Pulmonary artery endothelial cell (primary cell): ENCODE measurements around the gene UGT1A3. TPM values are rescaled to one million over a fixed set of nuclear protein-coding genes. Genes with fewer than 3 reads are reported as not detected.
"Not testable (repeated sequence)": the region's sequence is repeated elsewhere in the genome, so short reads cannot be mapped to it uniquely, and the experiment has no call there.

Source experiments
- DNase-seq: peaks from one replicate; pipeline ENCODE4 v3.0.0-alpha.2; 2011; ENCODE audit warnings: low read depth, low spot score
- total RNA-seq: library from RNA; depleted of rRNA; stranded (reverse); fragments of >200 nt; gene quantifications from 2 replicates; pipeline ENCODE4 v1.2.3, GENCODE V29; 2014

The UGT1A3 gene
- total RNA-seq, result not detected in 2 replicates

DNA sequence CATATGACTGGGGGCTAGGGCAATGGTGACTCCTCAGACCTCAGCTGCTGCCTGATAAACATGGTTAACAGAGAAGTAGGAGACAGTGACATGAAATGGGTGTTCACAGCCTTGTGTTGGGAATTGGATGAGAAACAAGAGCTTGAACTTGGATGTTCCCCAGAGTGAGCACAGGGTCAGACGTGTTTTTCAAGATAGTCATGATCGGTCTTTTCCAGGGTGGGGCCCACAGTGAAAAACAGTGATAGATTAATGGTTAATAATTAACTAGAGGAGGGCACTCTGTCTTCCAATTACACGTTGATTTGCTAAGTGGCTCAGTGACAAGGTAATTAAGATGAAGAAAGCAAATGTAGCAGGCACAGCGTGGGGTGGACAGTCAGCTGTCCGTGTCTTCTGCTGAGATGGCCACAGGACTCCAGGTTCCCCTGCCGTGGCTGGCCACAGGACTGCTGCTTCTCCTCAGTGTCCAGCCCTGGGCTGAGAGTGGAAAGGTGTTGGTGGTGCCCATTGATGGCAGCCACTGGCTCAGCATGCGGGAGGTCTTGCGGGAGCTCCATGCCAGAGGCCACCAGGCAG lies at the start of gene UGT1A3:
TSS of gene UGT1A3 (plus strand) at position 320 of the 579 bp plus-strand sequence. CDS start at position 405, 85 bp downstream.
- no peak for DNase-seq

DNA sequence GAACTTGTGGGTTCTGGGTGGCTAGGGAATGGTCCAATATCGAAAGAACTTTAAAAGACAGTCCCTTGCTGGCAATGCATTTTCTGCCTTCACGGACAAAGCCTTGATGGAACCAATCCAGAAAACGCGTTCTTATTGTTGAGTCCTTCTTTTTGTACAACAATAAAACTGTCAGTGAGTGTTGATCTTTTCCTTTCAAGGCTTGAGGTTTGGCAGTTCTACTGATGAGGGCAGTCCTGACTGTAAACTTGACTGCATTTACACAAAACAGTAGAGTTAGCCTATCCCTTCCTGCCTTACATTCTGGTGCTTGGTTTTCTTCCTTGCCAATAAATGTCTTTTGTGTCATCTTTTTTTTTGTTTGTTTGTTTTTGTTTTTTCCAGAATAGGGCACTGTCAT lies 49.6 kb upstream of the UGT1A3 start:
- DNase-seq, result no peak

DNA sequence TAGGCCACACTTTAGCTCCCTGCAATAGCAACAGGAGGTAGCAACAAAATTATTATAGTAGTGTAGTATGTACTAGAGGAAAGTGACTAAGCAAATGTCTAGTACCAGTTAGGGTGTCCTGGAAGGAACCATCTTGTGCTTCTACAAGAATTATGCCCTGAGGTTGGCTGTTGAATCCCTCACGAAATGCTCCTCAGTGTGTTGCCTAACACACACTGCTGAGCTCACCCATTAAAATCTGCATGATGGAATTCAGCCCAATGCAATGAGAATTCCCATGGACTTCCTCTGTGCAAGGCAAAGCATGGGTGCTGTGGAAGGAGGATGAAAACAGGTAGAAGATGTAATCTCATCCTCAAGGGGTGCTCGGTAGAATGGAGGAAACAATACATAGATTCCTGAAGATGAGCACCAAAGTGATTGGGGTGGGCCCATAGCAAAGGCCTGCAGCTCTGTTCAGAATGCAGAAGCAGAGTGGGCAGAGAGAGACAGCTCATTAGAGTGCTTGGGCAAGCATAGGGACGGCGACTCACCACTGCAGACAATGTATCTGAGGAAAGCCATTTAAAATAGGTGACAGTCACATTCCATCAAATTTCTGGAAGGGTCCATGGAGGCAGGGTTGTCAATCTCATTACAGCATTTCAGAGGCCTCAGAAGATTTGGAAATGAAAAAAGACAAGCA lies 48.3 kb upstream of the UGT1A3 start:
- no peak for DNase-seq

- DNase-seq, result no peak
These were observed 47.2 kb upstream of the UGT1A3 start, which contains the start of gene UGT1A7 for GRCh38 chr2:233681521-233682099. TSS of gene UGT1A7 (plus strand) at chr2:233681901. CDS start at chr2:233681938, 37 bp downstream.

- DNase-seq, result no peak
These were observed 44.2 kb upstream of the UGT1A3 start for GRCh38 chr2:233684640-233685039.

DNA sequence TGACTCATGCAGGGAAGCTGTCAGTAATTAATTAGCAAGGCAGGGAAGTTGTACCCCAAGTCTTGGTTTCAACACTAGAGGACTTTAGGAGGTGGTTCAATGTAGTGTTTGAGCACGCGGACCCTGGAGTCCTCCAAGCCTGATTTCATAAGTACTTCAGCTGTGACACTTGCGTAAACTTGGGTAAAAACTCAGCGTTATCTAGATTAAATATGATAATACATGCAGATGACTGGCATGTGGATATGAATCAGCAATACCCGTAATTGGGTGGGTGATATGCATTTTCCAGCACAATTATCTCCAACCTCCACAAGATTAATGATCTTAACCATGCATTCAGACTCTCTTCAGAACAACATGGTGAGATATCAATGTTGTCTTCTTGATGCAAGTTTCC lies 41.9 kb upstream of the UGT1A3 start:
- no peak for DNase-seq

DNA sequence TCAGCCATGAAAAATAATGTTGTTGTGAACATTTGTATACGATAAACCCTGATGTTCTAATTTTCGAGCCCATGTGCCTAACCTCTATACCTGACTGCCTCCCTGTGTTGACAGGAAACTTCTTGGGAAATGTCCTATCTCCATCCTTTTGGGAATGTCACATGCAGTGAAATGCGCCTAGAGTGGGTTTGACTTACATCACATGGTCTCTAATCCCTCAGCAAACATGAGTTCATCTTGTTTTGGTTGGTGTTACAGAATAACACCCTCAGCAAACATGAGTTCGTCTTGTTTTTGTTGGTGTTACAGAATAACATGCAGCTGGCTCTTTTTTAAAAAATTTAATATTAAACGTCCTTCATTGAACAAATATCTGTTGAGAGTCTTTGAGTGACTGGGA lies 40.5 kb upstream of the UGT1A3 start:
- DNase-seq, result no peak

GRCh38 chr2:233689031-233689430 lies 39.8 kb upstream of the UGT1A3 start:
- DNase-seq, result no peak

DNA sequence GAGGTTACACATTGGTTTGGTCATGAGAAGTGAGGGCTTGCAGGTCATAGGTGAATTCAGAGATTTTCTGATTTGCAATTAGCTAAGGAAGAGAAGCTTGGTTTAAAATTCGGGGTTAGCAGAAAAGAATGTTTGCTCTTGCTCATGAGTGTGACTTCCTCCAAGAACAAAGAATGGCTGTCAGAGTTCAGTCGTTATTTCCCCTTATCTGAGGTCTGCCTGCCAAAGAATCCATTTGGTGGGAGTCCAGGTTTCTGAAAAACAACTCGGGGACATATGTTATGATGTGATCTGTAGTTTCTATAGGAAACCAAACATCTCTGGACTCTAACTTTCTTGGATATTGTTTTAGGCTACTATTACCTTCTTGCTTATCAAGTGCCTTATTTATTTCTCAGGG lies 39.3 kb upstream of the UGT1A3 start:
- peak; percentile 91 for DNase-seq

- DNase-seq, result no peak
These were observed 38.4 kb upstream of the UGT1A3 start for GRCh38 chr2:233690444-233690843.

- DNase-seq, result no peak
These were observed 37.1 kb upstream of the UGT1A3 start for GRCh38 chr2:233691443-233692433.

DNA sequence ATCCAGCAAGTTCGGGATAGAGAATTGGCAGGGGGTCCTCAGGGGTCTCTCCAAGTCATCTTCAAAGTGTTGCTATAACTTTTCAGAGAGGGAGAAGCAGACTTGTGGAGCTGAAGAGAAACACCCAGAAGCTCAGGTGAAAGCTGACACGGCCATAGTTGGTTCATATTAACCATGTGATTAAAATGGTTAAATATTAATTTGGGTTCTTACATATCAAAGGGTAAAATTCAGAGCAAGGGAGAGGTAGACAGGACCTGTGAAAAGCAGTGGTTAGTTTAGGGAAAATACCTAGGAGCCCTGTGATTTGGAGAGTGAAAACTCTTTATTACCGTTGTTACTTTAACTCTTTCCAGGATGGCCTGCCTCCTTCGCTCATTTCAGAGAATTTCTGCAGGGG lies 36.2 kb upstream of the UGT1A3 start, which contains the start of gene UGT1A6:
TSS of gene UGT1A6 (plus strand) at position 243 of the 400 bp plus-strand sequence. CDS start at position 358, 115 bp downstream.
- DNase-seq, result no peak

GRCh38 chr2:233693963-233694362 lies 34.9 kb upstream of the UGT1A3 start:
- DNase-seq, result no peak

GRCh38 chr2:233698740-233699139 lies 30.1 kb upstream of the UGT1A3 start:
- DNase-seq, result no peak

DNA sequence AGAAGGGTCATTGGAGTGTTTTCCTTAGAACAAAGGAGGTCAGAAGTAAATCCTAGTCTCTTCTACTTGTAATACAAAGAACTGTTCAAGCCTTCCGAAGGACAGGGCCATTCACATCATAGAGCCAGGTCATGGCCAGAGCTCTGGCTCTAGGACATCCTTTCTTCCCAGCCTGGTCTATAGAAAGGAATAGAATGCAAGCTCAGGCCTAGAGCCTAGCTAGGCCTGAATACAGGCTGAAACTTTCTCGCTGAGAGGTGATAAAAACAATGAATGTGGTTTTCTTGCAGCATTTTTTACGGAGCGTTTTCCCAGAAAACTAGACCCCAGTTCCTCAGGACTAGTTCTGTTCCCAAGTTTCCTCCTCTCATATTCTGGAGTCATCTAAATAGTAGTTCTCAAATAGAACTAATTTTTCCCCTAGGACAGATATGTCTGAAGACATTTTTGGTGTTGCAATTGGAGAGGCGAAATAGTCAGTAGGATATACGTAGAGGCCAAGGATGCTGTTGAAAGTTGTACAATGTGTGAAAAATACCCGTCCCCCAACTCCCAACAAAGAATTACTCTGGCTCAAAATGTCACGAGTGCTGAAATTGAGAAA lies 29.3 kb upstream of the UGT1A3 start:
- no peak for DNase-seq

GRCh38 chr2:233700028-233700635 lies 28.7 kb upstream of the UGT1A3 start:
- peak; percentile 64 for DNase-seq

DNA sequence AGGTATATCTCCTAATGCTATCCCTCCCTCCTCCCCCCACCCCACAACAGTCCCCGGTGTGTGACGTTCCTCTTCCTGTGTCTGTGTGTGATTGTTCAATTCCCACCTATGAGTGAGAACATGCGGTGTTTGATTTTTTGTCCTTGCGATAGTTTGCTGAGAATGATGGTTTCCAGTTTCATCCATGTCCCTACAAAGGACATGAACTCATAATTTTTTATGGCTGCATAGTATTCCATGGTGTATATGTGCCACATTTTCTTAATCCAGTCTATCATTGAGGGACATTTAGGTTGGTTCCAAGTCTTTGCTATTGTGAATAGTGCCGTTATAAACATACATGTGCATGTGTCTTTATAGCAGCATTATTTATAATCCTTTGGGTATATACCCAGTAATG lies 28.0 kb upstream of the UGT1A3 start:
- DNase-seq, result not testable (repeated sequence)

GRCh38 chr2:233702238-233702637 lies 26.6 kb upstream of the UGT1A3 start:
- DNase-seq, result no peak

- no peak for DNase-seq
These were observed 22.8 kb upstream of the UGT1A3 start for GRCh38 chr2:233705911-233706506.

- no peak for DNase-seq
These were observed 22.1 kb upstream of the UGT1A3 start for GRCh38 chr2:233706720-233707119.
